NCI-H1694 treated with DMSO at 0.1 percent for 48 hours (cell line): ENCODE data around the gene SHROOM3.

Experiments used
- DNase-seq: peaks from one replicate; lab custom pipeline; 2025; lab: John Stamatoyannopoulos, UW

SHROOM3 gene

DNA sequence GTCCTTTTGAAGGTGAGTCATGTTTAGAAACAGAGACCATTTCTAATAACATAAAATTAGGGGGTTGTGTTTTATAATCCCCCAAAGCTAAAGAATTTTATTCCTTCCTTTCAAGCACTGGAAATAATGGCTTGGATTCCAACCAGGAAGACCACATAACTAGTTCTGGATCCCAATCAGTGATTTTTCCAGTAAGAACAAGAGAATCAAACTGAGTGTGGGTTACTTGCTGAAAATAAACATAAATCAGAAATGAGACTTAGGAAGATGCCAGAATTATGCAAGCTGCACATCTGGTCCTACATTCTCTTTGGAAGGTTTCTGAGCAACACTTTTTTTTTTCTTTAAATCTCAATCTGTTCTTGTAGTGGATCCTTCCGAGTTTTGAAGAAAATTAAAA, 386.6 kb downstream of the SHROOM3 start:
- DNase-seq: no peak

GRCh38 chr4:76822303-76822702, 387.3 kb downstream of the SHROOM3 start:
- DNase-seq: no peak

DNA sequence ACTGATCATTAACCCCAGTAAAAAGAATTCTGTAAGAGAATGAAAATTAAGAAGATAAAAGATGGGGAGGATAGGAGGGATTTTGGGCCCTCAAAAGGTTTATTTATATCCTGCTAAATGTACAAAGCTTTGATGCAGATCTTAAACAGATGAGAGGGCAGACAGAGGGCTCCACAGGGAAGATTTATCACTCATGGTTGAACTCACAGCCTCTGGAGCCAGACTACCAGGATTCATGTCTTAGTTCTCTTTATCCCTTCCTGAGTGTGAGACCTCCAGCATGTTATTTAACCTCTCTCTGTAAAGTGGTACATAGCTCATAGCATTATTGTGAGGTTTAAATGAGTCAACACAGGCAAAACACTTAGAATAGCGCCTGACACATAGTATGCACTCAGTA, 388.5 kb downstream of the SHROOM3 start:
- DNase-seq: no peak

DNA sequence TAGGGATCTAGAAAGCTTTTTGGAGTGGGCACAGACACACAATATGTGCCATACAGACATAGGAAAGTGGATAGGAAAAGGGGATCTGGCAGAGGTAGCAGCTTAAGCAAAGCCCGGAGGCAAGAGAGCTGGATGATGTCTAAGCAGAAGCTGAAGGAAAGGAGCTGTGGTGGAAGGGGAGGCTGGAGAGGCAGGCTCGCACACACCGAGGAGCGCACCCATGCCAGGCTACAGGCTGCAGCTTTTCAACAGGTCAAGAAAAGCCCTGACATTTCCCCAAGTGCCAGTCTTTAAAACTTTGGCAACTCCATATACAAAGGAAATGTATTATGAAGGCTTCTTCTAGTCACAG, 395.6 kb downstream of the SHROOM3 start:
- DNase-seq: no peak

DNA sequence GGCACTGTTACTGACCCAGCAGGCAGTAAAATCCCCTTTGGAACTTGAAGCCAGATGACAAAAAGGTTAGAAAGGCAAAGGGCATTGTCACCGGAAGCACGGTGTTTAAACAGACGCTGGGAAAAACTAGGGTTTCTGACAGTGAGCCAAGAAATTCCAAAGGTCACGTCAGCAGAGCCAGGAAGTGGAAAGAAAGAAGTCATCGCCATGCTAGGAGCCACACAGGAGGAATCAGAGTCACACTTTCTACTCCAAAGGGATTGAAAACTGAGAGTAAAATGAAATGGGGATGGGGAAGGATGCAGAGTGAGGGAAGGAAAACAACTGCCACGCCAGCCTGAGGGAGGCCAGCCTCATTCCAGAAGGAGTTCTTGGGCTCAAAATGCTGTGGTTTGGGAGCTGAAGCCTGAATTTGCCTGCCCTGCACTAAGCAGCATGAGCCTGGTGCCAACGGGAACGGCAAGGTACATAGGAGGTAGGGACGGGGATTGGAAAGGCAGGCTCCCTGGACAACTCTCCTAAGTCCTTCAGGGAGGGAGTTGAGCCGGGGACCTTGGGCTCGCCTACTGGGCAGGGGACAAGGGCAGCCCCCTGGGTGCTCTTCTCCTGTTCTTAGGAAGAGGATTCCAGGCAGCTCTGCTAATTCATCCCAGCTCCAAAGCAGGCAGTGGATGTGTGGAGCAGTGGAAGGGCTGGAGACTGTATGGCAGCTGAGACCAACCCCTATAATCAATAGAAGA, 396.1 kb downstream of the SHROOM3 start:
- no peak for DNase-seq

DNA sequence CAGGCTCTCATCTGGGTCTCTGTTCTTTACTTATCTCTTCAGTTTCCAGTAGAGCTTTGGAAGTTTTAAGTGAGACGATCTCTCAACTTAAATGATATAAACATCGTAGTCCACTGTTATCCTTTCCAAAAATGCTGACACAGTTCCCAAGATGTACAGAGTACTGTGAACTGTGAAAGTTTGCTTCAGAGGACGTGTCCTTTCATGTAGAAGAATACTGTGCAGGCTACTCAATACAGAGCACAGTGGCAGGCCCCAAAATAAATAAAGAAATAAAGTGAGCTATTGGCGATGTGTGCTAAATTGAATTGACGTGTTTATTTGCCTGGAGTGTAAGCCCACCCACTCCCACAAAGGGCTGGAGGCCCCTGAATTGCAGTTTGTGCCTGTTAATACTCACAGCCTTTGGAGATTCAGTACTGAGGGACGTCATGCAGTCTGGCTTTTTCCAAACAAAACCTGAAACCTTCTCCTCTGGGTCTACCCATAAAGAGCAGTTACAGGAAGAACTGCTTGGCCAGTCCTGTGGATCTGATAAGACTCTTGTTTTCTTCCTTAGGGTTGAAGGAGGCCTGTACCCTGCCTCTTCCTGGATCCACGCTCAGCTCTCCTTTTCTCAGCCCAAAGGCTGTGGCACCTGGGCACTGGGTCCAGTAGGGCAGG, 396.8 kb downstream of the SHROOM3 start:
- no peak for DNase-seq
